H1 (cell line): ENCODE measurements around the gene C2CD4C. TPM values are rescaled to one million over a fixed set of nuclear protein-coding genes. Genes with fewer than 3 reads are reported as not detected.

ENCODE experiments used
- CTCF ChIA-PET: fragments of 300-600 bp; sonication (Branson Sonifier 250); formaldehyde crosslinking; loops from one replicate; lab custom pipeline; 2021; ENCODE audit not compliant: partially characterized antibody; lab: Charles Lee
- POLR2A ChIA-PET: fragments of 300-600 bp; sonication (Branson Sonifier 250); formaldehyde crosslinking; loops from one replicate; lab custom pipeline; 2021; ENCODE audit warnings: inconsistent platforms; ENCODE audit not compliant: partially characterized antibody; lab: Charles Lee
- DNase-seq, 2 experiments: peaks; one replicate each; pipeline versions ENCODE4 v3.0.0 to v3.0.0-alpha.2; 2010 to 2022; ENCODE audit warnings: low spot score in 2 of 2, low read depth in 1 of 2, mixed read lengths in 1 of 2
- FAIRE-seq: peaks from 2 replicates; lab custom pipeline; 2011; peaks lifted over from hg19 to GRCh38; lab: Jason Lieb, UNC
- H2AFZ ChIP-seq: 2 replicates; pipeline ENCODE4 v1.8.1; 2012; ENCODE audit warnings: low read length, inconsistent platforms
- H2AK5ac ChIP-seq: 2 replicates; pipeline ENCODE4 v1.6.1; 2013; ENCODE audit warnings: low read depth, low read length
- H2BK120ac ChIP-seq: replicated peaks from 2 replicates; pipeline ENCODE3; 2013; ENCODE audit warnings: low read depth, low read length, inconsistent platforms
- H2BK12ac ChIP-seq: 2 replicates; pipeline ENCODE4 v1.6.1; 2013; ENCODE audit warnings: low read depth, low read length
- H2BK15ac ChIP-seq: 2 replicates; pipeline ENCODE4 v1.6.1; 2013; ENCODE audit warnings: low read length
- H2BK20ac ChIP-seq: 2 replicates; pipeline ENCODE4 v1.6.1; 2013; ENCODE audit warnings: low read length
- H2BK5ac ChIP-seq: 2 replicates; pipeline ENCODE4 v1.6.1; 2013; ENCODE audit warnings: low read depth, low read length
- H3K14ac ChIP-seq: 2 replicates; pipeline ENCODE4 v1.6.1; 2013; ENCODE audit warnings: inconsistent platforms; ENCODE audit not compliant: insufficient read length
- H3K18ac ChIP-seq: 2 replicates; pipeline ENCODE4 v1.6.1; 2013; ENCODE audit warnings: low read length; ENCODE audit errors: extremely low read depth
- H3K23ac ChIP-seq: 2 replicates; pipeline ENCODE4 v1.6.1; 2013; ENCODE audit warnings: inconsistent platforms; ENCODE audit not compliant: insufficient read length
- H3K23me2 ChIP-seq: 2 replicates; pipeline ENCODE4 v1.6.1; 2013; ENCODE audit warnings: low read depth, low read length
- H3K27ac ChIP-seq: 2 replicates; pipeline ENCODE4 v1.6.1; 2011; ENCODE audit warnings: low read depth, low read length, inconsistent platforms
- H3K27me3 ChIP-seq, 4 experiments: replicated peaks in 1 of 4; 1 replicate in 1 of 4; 2 replicates in 3 of 4; pipeline versions ENCODE4 v1.6.1 to v1.8.1; 2011 to 2013; ENCODE audit warnings: low read length in 3 of 4, mild to moderate bottlenecking in 3 of 4, inconsistent platforms in 2 of 4, mixed read lengths in 2 of 4, moderate library complexity in 1 of 4; ENCODE audit not compliant: control insufficient read depth in 3 of 4, insufficient read depth in 3 of 4; ENCODE audit errors: extremely low read depth in 1 of 4
- H3K36me3 ChIP-seq, 4 experiments: 2 replicates each; pipeline versions ENCODE4 v1.6.1 to v1.8.1; 2011 to 2013; ENCODE audit warnings: mild to moderate bottlenecking in 4 of 4, low read length in 3 of 4, moderate library complexity in 2 of 4, control low read depth in 1 of 4, inconsistent platforms in 1 of 4; ENCODE audit not compliant: insufficient read depth in 4 of 4, control insufficient read depth in 2 of 4
- H3K4ac ChIP-seq: replicated peaks from 2 replicates; pipeline ENCODE3; 2013; ENCODE audit warnings: low read length, low read depth, mixed read lengths, inconsistent platforms; ENCODE audit not compliant: insufficient read length
- H3K4me1 ChIP-seq, 4 experiments: replicated peaks in 1 of 4; 1 replicate in 1 of 4; 2 replicates in 3 of 4; pipeline versions ENCODE4 v1.6.1 to v1.8.1; 2011 to 2013; ENCODE audit warnings: low read length in 3 of 4, inconsistent platforms in 2 of 4, mixed read lengths in 1 of 4; ENCODE audit not compliant: insufficient read depth in 4 of 4, control insufficient read depth in 3 of 4
- H3K4me2 ChIP-seq, 2 experiments: 2 replicates each; pipeline versions ENCODE4 v1.6.1 to v1.8.1; 2011 to 2013; ENCODE audit warnings: low read depth in 2 of 2, low read length in 2 of 2, control low read depth in 1 of 2, inconsistent platforms in 1 of 2, mild to moderate bottlenecking in 1 of 2; ENCODE audit not compliant: insufficient read depth in 1 of 2
- H3K4me3 ChIP-seq, 4 experiments: fragments of 200-600, 300-600 bp in 1 of 4; sonication (generic), shearing (Covaris generic), sonication (Bioruptor Twin) in 1 of 4; 2 replicates each; pipeline versions ENCODE4 v1.5.1 to v1.8.1; 2011 to 2016; ENCODE audit warnings: low read length in 4 of 4, low read depth in 3 of 4, control low read depth in 2 of 4, inconsistent platforms in 2 of 4, mild to moderate bottlenecking in 2 of 4, mixed read lengths in 1 of 4, moderate library complexity in 1 of 4; ENCODE audit not compliant: insufficient read depth in 2 of 4; ENCODE audit errors: extremely low read depth in 1 of 4
- H3K56ac ChIP-seq: replicated peaks from 2 replicates; pipeline ENCODE3; 2013; ENCODE audit warnings: low read depth, mild to moderate bottlenecking, mixed read lengths, low read length, inconsistent platforms; ENCODE audit not compliant: insufficient read length
- H3K79me1 ChIP-seq: 2 replicates; pipeline ENCODE4 v1.6.1; 2013; ENCODE audit warnings: low read depth, low read length, control low read depth
- H3K79me2 ChIP-seq, 2 experiments: 2 replicates each; pipeline versions ENCODE4 v1.6.1 to v1.8.1; 2012 to 2013; ENCODE audit warnings: low read length in 2 of 2, mild to moderate bottlenecking in 2 of 2, inconsistent platforms in 1 of 2; ENCODE audit not compliant: insufficient read depth in 2 of 2, control insufficient read depth in 1 of 2
- H3K9ac ChIP-seq, 4 experiments: replicated peaks in 1 of 4; 1 replicate in 1 of 4; 2 replicates in 3 of 4; pipeline versions ENCODE4 v1.6.1 to v1.8.1; 2011 to 2013; ENCODE audit warnings: low read depth in 3 of 4, low read length in 3 of 4, control low read depth in 2 of 4, mild to moderate bottlenecking in 2 of 4, moderate library complexity in 2 of 4, inconsistent platforms in 1 of 4; ENCODE audit errors: extremely low read depth in 1 of 4
- H3K9me3 ChIP-seq, 2 experiments: 2 replicates each; pipeline versions ENCODE4 v1.6.1 to v1.8.1; 2012 to 2013; ENCODE audit warnings: mild to moderate bottlenecking in 2 of 2, moderate library complexity in 2 of 2, control low read depth in 1 of 2, inconsistent platforms in 1 of 2, low read depth in 1 of 2, low read length in 1 of 2, mixed read lengths in 1 of 2; ENCODE audit not compliant: insufficient read depth in 2 of 2
- H4K20me1 ChIP-seq, 2 experiments: replicated peaks in 1 of 2; 2 replicates each; pipeline versions ENCODE3 to v1.8.1; 2011 to 2013; ENCODE audit warnings: inconsistent platforms in 2 of 2, low read length in 2 of 2, mild to moderate bottlenecking in 1 of 2; ENCODE audit not compliant: insufficient read depth in 2 of 2, control insufficient read depth in 1 of 2
- H4K5ac ChIP-seq: 2 replicates; pipeline ENCODE4 v1.6.1; 2013; ENCODE audit warnings: low read length, low read depth, mixed read lengths, inconsistent platforms; ENCODE audit not compliant: insufficient read length
- H4K8ac ChIP-seq: 2 replicates; pipeline ENCODE4 v1.8.0; 2013; ENCODE audit warnings: mild to moderate bottlenecking, moderate library complexity, low read length, inconsistent platforms; ENCODE audit not compliant: insufficient read depth; ENCODE audit errors: extremely low read depth
- H4K91ac ChIP-seq: replicated peaks from 2 replicates; pipeline ENCODE3; 2013; ENCODE audit warnings: low read length, mixed read lengths, inconsistent platforms; ENCODE audit not compliant: insufficient read length
- CEBPB ChIP-seq: IDR thresholded peaks from 2 replicates; pipeline ENCODE4 v1.6.1; 2012; ENCODE audit warnings: low read depth, low read length
- JUND ChIP-seq: IDR thresholded peaks from 2 replicates; pipeline ENCODE4 v1.6.1; 2011; ENCODE audit warnings: mild to moderate bottlenecking, improper control_type of control experiment, low read length
- RNF2 ChIP-seq: fragments of 200-900, 300-1000 bp; sonication (generic); IDR thresholded peaks from 2 replicates; pipeline ENCODE4 v1.7.1; 2016; ENCODE audit warnings: borderline replicate concordance, low read depth, mild to moderate bottlenecking, antibody characterized with exemption, low read length; ENCODE audit not compliant: poor library complexity, severe bottlenecking; ENCODE audit errors: missing control alignments
- SRF ChIP-seq: IDR thresholded peaks from 2 replicates; pipeline ENCODE4 v1.6.1; 2011; ENCODE audit warnings: mild to moderate bottlenecking, low read depth, low read length, moderate library complexity
- TAF7 ChIP-seq: optimal IDR thresholded peaks from 2 replicates; pipeline ENCODE3; 2011; ENCODE audit warnings: low read depth, mild to moderate bottlenecking, inconsistent platforms, low read length, moderate library complexity, borderline replicate concordance
- YY1 ChIP-seq: IDR thresholded peaks from 2 replicates; pipeline ENCODE4 v1.6.1; 2011; ENCODE audit warnings: low read depth, mild to moderate bottlenecking, low read length
- WGBS, 2 experiments: shearing (Covaris generic) in 1 of 2; methylation state at CpG; one replicate each; pipeline versions ENCODE4 v1.1.6 to v1.1.7; 2013 to 2015; ENCODE audit warnings: low lambda C conversion rate in 2 of 2, mixed read lengths in 2 of 2, inconsistent platforms in 1 of 2, low coverage in 1 of 2, missing lambda C conversion rate in 1 of 2; ENCODE audit not compliant: insufficient replicate concordance in 2 of 2, insufficient coverage in 1 of 2, insufficient read length in 1 of 2; ENCODE audit errors: extremely low coverage in 1 of 2, missing lambda C conversion rate in 1 of 2; 5-methylcytosine and 5-hydroxymethylcytosine counted together
- polyA plus RNA-seq, 7 experiments: library from polyadenylated mRNA; depleted of rRNA in 3 of 7; stranded (reverse) in 5 of 7; unstranded in 2 of 7; fragments of >200 nt in 5 of 7; fragments of 200-250 nt in 2 of 7; gene quantifications; 1 replicate in 5 of 7; 2 replicates in 1 of 7; 4 replicates in 1 of 7; pipeline versions ENCODE4 v1.2.1 to v1.2.3, GENCODE V29; 2011 to 2013; ENCODE audit warnings: missing spikeins in 2 of 7, mixed read lengths in 2 of 7
- total RNA-seq: library from RNA; stranded (reverse); fragmentation: NEBNext Ultra II Directional; extraction: Animal tissue kit (Norgen Biotek cat#: 25700); gene quantifications from 2 replicates; pipeline ENCODE4 v1.2.1, GENCODE V29; 2021
- TF ChIP-seq, protein P1 (sequence below): IDR thresholded peaks from 2 replicates; pipeline ENCODE4 v1.6.1; 2012; ENCODE audit warnings: inconsistent platforms

Gene C2CD4C
- total and polyA plus RNA-seq, 2 of the 8 experiments (the other 6 are each of a cell fraction or from before 2014, with no cell fraction given): 3.8 to 6.3 TPM

DNA sequence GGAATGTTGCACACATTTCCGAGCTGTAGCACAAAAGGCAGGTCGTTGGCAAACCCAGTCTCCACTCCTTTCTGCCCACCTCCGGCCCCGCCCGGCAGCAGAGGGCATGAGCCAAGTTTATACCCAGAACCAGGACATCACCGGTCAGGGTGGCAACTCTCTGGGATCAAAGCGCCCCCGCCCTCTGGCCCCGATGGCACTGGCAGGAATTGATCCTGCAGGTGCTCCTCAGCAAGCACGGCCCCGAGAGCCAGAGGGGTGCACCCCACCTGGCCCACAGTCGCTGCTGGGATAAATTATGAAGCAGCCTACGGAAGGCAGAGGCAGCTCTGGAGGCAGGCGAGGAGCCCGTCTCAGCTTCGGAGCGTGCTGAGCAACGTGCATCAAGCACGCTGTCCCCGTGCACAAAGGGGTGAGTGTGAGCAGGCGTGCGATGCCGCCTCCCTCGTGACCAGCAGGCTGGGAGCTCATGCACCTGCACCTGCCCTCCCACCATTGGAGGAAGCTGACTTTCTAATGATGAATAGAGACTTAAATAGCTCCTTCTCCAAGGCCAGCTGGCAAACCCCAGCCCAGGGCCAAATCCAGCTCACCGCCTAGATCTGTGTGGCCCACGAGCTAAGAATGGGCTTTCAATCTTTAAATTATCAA, 26.2 kb upstream of the C2CD4C start:
- Histone ChIP-seq H2AFZ (no peak overlapping the region), H3K79me1 (no peaks in the 10 kb centered on the region), H3K4me1 (peaks cover 0 to 6% (median 2%) of the 10 kb centered on the region in 4 experiments; a peak in 3 of 7 replicates), H4K8ac (no peak overlapping the region), H3K36me3 (peaks cover 0 to 9% (median 2%) of the 10 kb centered on the region in 4 experiments; a peak in 3 of 8 replicates), H2AK5ac (no peak overlapping the region), H3K79me2 (no peaks in the 10 kb centered on the region), H3K27me3 (no peaks in the 10 kb centered on the region), H4K20me1 (peaks cover 0 to 2% of the 10 kb centered on the region in 2 experiments), H2BK12ac (no peak overlapping the region), H4K5ac (no peak overlapping the region), H3K4me3 (no peak overlapping the region), H2BK5ac (no peak overlapping the region), H3K23ac (no peak overlapping the region), H2BK15ac (no peak overlapping the region), H3K23me2 (no peaks in the 10 kb centered on the region), H3K4me2 (no peak overlapping the region), H3K27ac (no peak overlapping the region), H2BK120ac (no peak overlapping the region), H2BK20ac (no peak overlapping the region), H4K91ac (no peak overlapping the region), H3K18ac (no peak overlapping the region), H3K9me3 (peaks cover 5 to 10% of the 10 kb centered on the region in 2 experiments; a peak in 3 of 4 replicates), H3K4ac (no peak overlapping the region), H3K9ac (no peak overlapping the region), H3K56ac (no peak overlapping the region), H3K14ac (no peak overlapping the region)
- no peak for DNase-seq
- FAIRE-seq: no peak
- ChIA-PET CTCF (interaction anchor here (0.6 to 1.5 kb wide), 5 partner anchors 18 to 51 kb away, joined by 3 to 6 read pairs (median 4); no protein-coding TSS in a partner anchor), POLR2A (interaction anchor here (1.1 to 1.5 kb wide), 5 partner anchors 8 to 46 kb away, joined by 3 to 5 read pairs (median 3); partner anchors contain the start of gene C2CD4C)
- TF ChIP-seq RNF2 (no peak), YY1 (no peak), TAF7 (no peak), CEBPB (no peak), SRF (no peak), JUND (no peak)
- TF ChIP-seq, protein P1, sequence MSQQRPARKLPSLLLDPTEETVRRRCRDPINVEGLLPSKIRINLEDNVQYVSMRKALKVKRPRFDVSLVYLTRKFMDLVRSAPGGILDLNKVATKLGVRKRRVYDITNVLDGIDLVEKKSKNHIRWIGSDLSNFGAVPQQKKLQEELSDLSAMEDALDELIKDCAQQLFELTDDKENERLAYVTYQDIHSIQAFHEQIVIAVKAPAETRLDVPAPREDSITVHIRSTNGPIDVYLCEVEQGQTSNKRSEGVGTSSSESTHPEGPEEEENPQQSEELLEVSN: no peak
- WGBS, 2 experiments: 90% methylated on average over 26 of the region's 26 CpGs; no CpG with 5 or more reads in 1 of the 2 experiments
